Activated CD8-positive, alpha-beta memory T cell treated with anti-CD3 and anti-CD28 coated beads, Interleukin-2, amount 50 U/mL, for 24 hours (primary cell): ENCODE measurements around the gene CEP104.
"Not testable (repeated sequence)": the region's sequence is repeated elsewhere in the genome, so short reads cannot be mapped to it uniquely, and the experiment has no call there.

Experiments used
- DNase-seq: peaks from one replicate; pipeline ENCODE4 v3.0.0-alpha.2; 2020; ENCODE audit errors: extremely low read depth

CEP104 gene

DNA sequence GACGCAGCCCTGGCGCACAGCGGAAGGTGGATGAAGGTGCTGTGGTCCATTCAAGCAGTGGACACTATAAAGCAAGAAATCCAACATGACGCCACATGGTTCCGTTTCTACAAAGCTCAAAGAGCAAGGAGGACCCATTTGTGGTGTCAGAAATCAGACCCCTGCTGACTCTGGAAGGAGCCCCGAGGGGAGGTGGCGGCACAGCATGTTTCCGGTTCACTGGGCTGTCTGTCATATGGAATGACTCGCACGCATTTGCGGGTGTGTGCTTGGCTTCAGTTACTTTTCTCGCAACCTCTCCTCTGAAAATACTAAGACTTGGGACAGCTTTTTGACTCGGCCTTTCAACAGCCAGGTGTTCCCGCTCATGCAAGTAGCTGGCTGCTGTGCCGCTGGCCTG is 31.7 kb downstream of the CEP104 start:
- no peak for DNase-seq

GRCh38 chr1:3824650-3825049 is 32.4 kb downstream of the CEP104 start:
- no peak for DNase-seq

- no peak for DNase-seq
Measured at GRCh38 chr1:3822421-3822820, 34.6 kb downstream of the CEP104 start.

- no peak for DNase-seq
Measured at GRCh38 chr1:3821908-3822307, 35.1 kb downstream of the CEP104 start.

GRCh38 chr1:3821447-3821846 is 35.6 kb downstream of the CEP104 start:
- no peak for DNase-seq

DNA sequence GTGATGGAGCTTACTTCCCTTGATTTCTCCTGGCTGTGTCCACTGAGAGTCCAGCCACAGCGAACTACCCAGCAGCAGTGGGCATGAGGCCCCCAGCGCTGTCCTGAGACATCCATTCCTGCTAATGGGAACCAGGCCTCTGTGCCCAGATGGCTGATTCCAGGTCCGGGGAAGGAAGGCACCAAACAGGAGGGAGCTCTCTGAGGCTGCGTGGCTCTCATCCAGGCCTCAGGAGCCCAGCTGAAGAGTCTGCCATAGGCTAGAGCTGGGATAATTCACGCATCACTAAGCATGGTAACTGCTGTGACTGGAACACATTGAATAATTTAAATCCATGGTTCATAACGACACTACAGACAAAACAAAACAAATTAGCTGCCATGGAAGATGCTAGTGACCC is 36.0 kb downstream of the CEP104 start:
- no peak for DNase-seq

DNA sequence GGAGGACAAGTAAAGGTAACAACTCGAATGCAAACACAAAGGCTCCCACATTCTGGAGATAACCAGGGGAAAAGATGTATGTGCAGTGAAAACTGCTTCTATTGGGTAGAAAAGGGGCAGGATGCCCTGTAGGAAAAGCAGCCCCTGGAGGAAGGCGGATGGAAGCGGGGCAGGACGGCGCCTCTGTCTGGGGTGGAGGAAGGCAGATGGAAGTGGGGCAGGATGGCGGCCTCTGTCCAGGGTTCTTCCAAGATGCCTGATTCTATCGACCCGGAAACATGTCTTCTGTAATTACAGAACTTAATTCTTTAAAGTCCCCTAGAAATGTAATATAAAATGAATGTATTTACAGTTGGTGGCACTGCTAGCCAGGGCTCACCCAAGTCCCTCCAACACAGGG is 36.7 kb downstream of the CEP104 start:
- no peak for DNase-seq

GRCh38 chr1:3819771-3820200 is 37.2 kb downstream of the CEP104 start:
- DNase-seq = no peak

- DNase-seq = no peak
Measured at GRCh38 chr1:3817821-3818597, 39.0 kb downstream of the CEP104 start.

- no peak for DNase-seq
Measured at GRCh38 chr1:3817138-3817740, 39.8 kb downstream of the CEP104 start.

DNA sequence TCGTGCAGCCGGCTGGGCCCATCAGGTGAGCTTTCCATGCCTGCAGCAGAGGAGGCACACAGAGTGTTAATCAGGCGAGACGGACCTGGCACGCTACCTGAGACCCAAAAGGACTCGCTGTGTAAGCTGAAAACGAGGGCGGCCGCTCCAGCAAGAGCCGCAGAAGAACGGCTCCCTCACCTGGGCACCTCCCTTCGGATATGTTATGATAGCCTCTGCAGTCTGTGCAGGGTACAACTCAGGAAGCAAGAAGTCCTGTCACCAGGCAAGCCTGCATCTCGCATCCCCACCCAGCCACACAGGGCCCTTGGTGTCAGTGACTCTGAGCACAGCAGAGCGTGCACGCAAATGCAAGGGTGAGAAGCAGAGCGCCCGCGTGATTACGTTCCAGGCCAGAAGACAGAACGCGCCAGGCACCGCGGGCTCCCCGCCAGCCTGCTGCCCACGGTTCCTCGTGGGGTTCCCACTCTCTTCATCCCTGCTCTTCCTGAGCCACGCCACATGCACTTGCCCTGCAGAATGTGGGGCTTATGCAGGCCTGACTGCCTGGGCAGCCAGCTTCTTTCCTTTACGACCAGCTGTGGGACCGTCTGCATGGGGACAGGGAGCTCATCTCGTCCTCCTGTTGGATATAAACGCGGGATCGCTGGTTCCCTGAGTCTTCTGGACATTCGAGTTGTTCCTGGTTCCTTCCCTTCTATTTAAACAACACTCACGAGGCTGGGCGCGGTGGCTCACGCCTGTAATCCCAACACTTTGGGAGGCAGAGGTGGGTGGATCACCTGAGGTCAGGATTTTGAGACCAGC is 40.5 kb downstream of the CEP104 start:
- no peak for DNase-seq

- DNase-seq = no peak
Measured at GRCh38 chr1:3814771-3815561, 42.0 kb downstream of the CEP104 start.

DNA sequence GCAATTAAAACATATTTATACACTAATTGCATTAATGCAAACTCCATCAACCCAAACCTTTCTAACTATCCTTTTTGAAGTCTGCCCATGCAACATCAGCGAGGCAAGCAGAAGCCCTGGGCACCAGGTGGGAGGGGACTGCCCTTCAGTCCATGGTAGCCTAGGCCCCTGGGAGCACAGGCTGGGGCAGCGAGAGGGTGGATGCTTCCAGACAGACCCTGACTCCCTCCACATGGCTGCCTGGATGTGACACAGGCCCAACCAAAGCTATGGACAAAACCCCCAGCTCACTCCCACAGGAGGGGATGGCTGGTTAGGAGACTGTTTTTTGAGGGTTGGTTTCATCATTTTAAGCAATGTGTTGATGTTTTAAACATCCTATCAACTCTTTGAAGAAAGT is 42.9 kb downstream of the CEP104 start:
- DNase-seq = no peak

- no peak for DNase-seq
Measured at GRCh38 chr1:3811595-3811911, 45.5 kb downstream of the CEP104 start.

DNA sequence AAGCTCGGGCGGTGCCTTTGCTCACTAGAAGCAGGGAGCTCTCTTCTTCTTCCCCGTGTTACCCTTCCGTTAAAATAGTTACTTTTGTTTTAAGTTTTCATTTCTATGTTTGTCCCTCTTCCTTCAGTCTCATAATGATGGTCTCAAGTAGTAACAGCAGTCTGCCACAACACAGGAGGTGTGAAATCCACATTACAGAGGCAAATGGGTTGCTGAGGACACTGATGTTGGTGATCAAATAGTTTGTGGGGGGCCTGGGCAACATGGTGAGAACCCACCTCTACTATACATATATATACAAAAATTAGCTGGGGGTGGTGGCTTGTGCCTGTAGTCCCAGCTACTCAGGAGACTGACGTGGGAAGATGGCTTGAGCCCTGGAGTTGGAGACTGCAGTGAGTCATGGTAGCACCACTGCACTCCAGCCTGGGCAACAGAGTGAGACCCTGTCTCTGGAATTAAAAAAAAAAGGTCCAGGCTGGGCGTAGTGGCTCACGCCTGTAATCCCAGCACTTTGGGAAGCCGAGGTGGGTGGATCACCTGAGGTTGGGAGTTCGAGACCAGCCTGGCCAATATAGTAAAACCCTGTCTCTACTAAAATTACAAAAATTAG is 46.8 kb downstream of the CEP104 start:
- not testable (repeated sequence) for DNase-seq

DNA sequence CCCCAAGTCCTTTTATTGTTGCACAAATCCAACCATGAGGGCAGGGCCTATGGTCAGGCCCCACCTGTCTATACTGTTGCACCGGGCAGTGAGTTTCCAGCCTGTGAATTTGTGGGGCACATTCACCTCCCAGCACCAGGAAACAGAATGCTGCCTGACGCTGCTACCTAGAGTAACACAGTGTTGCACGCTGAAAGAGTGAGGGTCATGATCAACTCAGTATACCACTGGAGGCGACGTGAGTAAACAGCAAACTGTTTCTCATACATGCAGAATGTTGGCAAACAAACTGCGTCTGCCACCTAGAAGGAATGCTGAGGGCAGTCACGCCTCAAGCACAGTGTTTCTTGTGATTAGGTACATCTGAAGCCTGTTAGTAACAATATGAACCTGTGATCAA is 47.3 kb downstream of the CEP104 start:
- DNase-seq = no peak

DNA sequence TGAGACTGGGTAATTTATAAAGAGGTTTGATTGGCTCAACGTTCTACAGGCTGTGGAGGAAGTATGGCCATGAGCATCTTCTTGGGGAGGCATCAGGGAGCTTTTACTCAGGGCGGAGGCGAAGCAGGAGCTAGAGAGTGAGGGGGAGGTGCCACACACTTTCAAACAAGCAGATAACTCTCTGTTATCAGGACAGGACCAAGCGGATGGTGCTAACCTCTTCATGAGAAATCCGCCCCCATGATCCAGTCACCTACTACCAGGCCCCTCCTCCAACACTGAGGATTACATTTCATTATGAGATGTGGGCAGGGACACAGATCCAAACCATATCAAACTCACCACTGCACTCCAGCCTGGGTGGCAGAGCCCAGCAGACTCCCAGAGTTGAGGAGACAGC is 49.2 kb downstream of the CEP104 start:
- DNase-seq = no peak

GRCh38 chr1:3805038-3805437 is 52.0 kb downstream of the CEP104 start:
- DNase-seq = no peak

DNA sequence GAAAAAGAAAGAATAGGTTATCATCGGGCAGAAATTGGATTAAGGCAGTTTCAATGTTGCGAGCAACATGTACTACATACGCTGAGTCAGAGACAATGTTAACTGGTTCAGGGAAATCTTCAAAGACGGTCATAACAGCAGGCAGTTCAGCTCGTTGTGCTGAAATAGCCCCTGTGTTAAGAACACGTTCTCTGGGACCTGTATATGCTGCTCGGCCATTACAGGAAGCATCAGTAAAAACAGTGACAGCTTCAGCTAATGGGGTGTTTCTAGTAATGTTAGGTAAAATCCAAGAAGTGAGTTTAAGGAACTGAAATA is 52.4 kb downstream of the CEP104 start:
- not testable (repeated sequence) for DNase-seq

DNA sequence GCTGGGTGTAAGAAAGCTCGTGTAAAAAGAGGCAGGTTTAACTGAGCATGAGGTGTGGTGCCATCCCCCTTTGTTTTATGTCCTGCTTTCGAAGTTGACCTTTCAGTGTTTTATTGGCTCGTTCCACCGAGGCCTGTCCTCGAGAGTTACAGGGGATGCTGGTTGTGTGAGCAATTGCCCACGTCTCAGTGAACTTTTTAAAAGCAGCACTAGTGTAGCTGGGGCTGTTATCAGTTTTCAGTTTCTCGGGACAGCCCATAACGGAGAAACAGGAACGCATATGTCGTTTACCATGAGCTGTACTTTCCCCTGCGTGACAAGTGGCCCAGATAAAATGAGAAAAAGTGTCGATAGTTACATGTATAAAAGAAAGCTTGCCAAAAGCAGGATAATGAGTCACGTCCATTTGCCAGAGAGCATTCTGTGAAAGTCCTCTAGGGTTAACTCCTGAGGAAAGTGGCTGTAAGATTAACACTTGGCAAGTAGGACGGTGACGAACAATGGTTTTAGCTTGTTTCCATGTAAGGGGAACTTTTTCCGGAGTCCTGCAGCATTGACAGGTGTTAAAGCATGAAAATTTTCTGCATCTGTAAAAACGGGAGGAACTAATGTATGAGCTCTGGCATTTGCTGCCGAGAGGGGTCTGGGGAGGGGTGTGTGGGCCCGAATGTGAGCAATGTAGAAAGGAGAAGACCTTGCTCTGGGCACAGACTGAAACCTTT is 52.9 kb downstream of the CEP104 start:
- DNase-seq = no peak

DNA sequence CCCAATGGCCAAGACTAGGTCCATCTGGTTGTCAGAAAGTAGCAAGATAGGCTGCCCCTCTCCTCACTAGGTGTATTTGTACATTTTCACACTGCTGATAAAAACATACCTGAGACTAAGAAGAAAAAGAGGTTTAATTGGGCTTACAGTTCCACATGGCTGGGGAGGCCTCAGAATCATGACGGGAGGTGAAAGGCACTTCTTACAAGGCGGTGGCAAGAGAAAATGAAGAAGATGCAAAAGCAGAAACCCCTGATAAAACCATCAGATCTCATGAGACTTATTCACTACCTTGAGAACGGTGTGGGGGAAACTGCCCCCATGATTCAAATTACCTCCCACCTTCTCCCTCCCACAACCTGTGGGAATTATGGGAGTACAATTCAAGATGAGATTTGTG is 56.2 kb downstream of the CEP104 start:
- not testable (repeated sequence) for DNase-seq
